GM12892 (cell line): Measurements from ENCODE around the gene TMEM9B.

Experiments used
- POLR2AphosphoS5 ChIP-seq: IDR thresholded peaks from 2 replicates; pipeline ENCODE4 v1.6.1; 2011; ENCODE audit warnings: low read depth, low read length, control low read depth
- TAF1 ChIP-seq: IDR thresholded peaks from 2 replicates; pipeline ENCODE4 v1.6.1; 2011; ENCODE audit warnings: low read depth, mild to moderate bottlenecking, control low read depth, low read length, borderline replicate concordance

- TF ChIP-seq POLR2AphosphoS5 (no peak), TAF1 (no peak)
Measured at GRCh38 chr11:9008661-9009060, 44.4 kb upstream of the TMEM9B start.
